Stimulated activated CD4-positive, alpha-beta T cell treated with anti-CD3 and anti-CD28 coated beads, Interleukin-4, amount 100 ng/mL, for 4 hours (primary cell): Measurements from ENCODE around the gene DOC2A.

Experiments
- DNase-seq, 2 experiments: peaks; one replicate each; pipeline ENCODE4 v3.0.0-alpha.2; 2020

Gene DOC2A

DNA sequence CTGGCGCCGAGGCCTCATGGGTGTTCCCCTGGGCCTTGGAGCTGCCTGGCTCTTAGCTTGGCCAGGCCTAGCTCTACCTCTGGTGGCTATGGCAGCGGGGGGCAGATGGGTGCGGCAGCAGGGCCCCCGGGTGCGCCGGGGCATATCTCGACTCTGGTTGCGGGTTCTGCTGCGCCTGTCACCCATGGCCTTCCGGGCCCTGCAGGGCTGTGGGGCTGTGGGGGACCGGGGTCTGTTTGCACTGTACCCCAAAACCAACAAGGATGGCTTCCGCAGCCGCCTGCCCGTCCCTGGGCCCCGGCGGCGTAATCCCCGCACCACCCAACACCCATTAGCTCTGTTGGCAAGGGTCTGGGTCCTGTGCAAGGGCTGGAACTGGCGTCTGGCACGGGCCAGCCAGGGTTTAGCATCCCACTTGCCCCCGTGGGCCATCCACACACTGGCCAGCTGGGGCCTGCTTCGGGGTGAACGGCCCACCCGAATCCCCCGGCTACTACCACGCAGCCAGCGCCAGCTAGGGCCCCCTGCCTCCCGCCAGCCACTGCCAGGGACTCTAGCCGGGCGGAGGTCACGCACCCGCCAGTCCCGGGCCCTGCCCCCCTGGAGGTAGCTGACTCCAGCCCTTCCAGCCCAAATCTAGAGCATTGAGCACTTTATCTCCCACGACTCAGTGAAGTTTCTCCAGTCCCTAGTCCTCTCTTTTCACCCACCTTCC, 23.3 kb downstream of the DOC2A start:
- DNase-seq = no peak

DNA sequence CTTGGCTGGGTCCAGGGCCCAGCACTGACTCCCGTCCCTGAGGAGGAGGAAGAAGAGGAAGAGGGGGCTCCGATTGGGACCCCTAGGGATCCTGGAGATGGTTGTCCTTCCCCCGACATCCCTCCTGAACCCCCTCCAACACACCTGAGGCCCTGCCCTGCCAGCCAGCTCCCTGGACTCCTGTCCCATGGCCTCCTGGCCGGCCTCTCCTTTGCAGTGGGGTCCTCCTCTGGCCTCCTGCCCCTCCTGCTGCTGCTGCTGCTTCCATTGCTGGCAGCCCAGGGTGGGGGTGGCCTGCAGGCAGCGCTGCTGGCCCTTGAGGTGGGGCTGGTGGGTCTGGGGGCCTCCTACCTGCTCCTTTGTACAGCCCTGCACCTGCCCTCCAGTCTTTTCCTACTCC, 23.9 kb downstream of the DOC2A start:
- DNase-seq = no peak

DNA sequence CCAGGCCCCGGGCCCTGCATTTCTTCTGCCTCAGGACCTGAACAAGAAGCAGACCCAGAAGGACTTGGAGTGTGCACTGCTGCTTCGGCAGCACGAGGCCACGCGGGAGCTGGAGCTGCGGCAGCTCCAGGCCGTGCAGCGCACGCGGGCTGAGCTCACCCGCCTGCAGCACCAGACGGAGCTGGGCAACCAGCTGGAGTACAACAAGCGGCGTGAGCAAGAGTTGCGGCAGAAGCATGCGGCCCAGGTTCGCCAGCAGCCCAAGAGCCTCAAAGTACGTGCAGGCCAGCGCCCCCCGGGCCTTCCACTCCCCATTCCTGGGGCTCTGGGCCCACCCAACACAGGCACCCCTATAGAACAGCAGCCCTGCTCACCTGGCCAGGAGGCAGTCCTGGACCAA, 24.6 kb downstream of the DOC2A start:
- DNase-seq = no peak

DNA sequence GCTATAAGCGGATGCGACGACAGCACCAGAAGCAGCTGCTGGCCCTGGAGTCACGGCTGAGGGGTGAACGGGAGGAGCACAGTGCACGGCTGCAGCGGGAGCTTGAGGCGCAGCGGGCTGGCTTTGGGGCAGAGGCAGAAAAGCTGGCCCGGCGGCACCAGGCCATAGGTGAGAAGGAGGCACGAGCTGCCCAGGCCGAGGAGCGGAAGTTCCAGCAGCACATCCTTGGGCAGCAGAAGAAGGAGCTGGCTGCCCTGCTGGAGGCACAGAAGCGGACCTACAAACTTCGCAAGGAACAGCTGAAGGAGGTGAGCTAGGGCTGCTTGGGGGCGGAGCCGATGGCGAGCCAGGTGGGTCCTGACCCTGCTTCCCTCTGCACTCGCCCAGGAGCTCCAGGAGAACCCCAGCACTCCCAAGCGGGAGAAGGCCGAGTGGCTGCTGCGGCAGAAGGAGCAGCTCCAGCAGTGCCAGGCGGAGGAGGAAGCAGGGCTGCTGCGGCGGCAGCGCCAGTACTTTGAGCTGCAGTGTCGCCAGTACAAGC, 25.5 kb downstream of the DOC2A start:
- no peak for DNase-seq

DNA sequence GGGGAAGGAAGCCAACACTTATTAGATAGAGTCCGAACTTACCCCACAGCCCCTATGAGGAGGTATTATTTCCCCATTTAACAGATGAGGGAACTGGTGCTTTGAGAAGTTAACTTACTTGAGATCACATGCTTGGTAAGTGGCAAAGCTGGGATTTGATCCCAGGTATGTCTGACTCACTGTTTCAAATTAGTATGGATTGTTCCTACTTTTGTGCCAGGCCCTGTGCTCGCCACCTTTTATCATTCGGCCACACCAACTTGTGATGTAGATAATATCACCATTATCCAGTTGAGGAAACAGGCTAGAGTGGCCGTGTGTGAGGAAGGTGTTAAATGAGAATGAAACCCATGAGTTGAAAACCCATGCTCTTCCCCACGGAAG, 26.1 kb downstream of the DOC2A start:
- DNase-seq = no peak

DNA sequence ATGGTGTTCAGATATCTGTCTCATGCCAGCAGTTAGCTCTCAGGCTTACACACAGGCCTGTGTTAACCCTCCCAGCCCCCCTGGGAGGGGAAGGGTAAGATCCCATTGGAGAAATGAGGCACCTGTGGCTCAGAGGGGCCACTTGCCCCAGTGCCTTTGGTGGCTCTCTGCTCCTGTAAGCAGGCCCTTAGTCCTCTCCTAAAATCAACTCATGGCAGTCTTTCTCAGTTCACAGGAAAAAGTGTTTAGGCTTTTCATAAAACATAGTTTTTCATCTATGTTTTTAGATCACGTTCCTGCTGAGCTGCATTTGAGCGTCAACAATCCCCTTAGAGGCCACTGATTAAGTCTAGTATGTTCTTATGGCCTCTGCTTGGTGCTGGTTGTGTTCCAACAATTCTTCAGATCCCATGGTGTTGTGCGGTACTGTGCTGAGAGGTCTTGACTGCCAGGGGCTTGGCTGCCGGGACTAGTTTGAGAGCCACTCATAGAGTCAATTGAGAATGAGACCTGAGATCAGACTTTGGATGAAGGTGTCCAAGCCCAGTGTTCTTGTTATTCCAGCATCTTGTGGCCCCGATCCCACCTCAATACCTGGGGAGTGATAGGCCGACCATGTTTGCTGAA, 26.6 kb downstream of the DOC2A start:
- DNase-seq = no peak

DNA sequence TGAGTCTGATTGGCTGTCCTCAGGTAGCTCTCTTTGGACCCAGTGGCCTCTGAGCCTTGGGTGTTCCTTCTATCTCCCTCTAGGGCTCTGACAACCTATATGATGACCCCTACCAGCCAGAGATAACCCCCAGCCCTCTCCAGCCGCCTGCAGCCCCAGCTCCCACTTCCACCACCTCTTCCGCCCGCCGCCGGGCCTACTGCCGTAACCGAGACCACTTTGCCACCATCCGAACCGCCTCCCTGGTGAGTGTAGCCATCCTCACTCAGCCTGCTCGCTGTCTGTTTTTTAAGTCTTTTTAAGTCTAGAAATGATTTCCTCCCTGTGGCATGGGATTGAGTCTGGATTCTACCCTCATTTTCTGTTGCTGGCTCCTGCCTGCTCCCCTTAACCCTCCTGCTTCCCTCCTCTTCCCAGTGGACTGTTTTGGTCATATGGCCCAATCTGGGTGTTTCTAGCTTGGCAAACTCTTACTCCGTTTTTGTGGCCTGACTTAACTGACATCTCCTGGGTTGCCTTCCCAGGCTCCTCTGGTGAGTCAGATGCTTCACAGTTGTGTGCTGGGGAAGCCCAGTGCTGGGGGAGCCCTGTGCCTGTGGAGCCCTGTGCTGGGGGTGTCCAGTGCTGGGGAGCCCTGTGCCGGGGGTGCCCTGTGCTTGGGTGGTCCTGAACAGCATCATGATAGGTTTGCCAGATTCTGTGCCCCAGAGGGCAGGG, 27.2 kb downstream of the DOC2A start:
- no peak for DNase-seq

DNA sequence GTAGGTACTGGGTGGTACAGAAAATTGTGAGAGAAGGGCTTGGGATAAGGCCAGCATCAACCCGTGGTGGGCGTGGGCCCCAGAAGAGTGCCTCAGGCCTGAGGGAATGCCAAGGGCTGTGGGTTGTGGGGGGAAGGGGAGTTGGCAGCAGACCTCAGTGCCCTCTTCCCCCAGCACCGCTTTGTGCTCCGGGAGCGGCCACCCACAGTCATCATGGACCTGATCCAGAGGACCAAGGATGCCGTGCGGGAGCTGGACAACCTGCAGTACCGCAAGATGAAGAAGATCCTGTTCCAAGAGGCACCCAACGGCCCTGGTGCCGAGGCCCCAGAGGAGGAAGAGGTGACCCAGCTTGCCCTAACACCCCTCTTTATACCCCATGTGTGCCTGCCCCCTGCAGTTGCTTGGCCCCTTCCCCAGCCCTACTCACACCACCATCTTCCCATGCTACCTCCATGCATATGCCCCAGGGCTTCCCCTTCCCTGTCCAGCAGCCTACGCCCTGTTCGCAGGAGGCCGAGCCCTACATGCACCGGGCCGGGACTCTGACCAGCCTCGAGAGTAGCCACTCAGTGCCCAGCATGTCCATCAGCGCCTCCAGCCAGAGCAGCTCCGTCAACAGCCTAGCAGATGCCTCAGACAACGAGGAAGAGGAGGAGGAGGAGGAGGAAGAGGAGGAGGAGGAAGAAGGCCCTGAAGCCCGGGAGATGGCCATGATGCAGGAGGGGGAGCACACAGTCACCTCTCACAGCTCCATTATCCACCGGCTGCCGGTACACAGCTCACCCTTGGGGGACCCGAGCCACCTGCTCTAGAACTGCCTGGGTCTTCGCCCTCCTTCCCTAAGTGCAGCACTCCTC, 28.0 kb downstream of the DOC2A start:
- DNase-seq = no peak

DNA sequence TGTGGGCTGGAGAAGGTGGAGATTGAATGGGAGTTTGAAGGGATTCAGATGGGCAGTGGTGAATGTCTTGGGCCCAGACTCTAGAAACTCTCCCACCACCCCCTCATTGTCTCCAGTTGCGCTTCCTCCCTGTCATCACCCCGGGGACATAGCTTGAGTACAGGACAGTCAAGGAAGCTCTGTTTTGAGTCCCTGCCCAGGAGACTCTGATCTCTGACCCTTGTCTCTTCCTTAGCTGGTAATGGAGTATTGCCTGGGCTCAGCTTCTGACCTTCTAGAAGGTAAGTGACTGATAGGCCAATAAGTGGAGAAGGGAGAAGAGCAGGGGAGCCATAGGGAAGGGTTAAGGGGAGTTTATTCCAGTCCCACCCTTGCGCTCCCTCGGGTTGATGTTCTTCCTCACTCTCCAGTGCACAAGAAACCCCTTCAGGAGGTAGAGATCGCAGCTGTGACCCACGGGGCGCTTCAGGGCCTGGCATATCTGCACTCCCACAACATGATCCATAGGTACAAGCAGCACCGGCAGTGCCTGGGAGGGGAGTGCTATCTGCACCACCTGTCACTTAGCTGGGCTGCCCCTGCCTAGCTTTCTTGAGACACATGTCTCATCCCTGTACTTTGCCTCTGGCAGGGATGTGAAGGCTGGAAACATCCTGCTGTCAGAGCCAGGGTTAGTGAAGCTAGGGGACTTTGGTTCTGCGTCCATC, 32.1 kb downstream of the DOC2A start:
- DNase-seq = no peak

DNA sequence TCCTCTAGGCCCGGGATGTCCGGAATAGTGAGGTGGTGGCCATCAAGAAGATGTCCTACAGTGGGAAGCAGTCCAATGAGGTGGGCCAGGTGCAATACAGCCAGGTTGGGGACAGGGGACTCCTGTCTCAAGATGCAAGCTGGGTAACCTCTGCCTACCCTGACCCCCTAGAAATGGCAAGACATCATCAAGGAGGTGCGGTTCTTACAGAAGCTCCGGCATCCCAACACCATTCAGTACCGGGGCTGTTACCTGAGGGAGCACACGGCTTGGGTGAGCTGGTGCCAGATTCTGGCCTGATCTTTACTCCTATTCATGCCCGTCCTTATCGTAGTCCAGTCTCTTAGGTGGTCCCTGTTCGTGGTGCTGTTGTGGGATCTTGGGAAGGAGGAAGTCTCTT, 32.7 kb downstream of the DOC2A start:
- DNase-seq = no peak

DNA sequence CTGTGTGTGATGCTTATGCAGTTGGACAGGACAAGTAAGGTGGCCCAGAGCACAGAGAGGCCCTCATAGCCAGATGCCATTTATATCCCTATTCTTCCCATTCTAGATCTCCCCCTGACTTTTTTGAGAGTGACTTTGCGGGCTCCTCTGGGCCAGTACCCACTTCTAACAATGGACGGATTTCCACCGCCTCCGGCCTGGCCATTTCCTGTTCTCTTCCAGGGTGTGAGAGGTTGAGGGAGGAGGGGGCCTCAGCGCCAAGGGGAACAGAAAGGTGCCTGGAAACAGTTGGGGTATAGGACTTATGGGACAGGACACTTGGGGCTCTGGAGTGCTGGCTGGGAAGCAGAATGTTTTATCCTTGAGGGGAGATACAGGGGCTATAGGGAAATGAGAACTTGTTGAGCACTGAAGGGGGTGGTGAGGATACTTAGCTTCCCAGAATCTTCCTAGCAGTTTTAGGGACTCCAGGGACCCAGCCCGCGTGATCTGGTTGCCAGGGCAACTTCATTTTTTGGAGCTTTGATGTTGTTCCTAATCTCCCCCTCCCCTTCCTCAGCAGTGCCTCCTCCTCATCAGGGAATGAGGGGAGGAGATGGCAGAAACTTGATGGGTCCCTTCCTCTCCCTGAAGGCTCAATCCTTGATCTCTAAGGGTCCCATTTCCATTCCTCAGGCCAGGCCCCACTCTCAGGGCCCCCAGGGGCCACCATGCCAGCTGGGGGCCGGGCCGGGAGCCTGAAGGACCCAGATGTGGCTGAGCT, 33.6 kb downstream of the DOC2A start:
- no peak for DNase-seq

DNA sequence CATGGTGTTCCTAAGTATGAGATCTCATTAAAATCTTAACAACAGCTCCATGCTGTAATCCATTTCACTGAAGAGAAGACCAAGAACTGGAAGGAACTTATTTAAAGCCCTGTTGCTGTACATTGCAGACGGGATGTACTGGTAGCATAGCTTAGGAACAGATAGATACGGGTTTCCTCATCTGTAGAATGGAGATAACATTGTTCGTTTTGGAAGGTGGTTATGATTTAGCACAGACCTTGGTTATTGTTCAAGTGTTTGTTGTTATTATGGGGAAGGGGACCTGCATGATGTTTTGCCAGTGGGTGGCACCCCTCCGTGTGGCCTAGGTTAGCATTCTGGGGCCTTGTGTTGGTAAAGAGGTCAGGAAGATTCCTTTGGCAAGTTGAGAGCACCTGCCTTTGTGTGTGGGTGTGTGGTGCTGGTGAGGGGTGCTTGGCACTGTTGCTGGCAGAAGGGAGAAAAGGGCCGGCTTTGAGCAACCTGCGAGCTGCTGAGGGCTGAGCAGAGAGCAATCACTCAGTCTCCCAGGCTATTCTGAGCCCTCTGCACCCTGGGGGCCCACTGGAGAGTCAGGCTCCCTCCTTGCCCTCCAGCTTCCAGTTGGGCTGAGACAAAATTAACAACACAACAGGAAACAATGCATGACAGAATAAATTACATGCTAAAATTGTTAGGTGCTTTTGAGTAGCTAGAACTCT, 34.9 kb downstream of the DOC2A start:
- no peak for DNase-seq

DNA sequence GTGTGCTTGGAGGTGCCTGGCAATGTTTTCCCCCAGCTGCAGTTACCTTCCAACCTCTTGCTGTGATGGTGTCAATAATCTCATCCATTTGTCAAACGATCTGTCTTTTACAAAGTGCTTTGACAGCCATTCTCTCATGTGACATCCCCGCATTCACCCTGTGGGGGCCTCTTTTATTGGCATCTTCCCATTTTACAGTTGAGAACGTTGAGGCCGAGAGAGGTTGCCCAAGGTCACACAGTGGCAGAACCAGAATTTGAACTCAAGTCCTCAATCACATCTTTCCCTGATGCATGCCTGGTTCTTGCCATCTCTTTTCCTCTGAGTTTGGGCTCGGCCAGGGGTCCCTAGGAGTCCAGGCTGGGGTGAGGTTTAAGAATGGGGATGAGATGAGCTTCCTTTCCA, 35.7 kb downstream of the DOC2A start:
- DNase-seq = no peak

DNA sequence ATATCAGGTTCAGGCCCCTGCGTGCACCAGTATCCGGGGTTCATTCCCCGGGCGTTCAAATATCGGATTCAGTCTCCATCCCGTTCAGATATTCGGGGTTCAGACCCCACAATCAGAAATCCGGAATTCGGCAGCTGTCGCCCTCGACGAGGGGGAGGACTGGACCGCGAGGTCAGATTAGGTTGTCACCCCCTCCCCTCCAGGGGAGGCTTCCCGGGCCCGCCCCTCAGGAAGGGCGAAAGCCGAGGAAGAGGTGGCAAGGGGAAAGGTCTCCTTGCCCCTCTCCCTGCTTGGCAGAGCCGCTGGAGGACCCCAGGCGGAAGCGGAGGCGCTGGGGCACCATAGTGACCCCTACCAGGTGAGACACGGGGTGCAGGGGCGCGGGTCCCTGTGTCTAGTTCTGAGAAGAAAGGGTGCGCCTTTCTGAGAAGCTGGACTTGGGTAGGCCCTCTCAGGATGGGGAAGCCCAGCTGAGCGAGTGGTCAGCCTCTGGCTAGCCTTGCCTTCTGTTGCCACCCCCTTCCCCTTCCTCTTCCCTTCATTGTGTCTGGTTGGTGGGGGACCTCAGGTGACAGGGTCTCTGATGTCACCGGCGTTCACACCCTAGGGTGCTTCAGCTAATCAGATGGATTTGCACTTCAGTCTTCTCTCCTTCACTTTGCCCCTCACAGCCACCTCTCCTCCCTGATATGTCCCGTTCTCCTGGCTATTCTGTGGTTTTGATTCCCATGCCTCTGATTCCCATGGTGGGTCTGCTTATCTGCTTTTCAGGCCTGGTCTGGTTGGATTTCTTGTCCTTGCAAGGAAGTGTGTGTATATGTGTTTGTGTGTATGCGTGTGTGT, 36.3 kb downstream of the DOC2A start:
- no peak for DNase-seq

DNA sequence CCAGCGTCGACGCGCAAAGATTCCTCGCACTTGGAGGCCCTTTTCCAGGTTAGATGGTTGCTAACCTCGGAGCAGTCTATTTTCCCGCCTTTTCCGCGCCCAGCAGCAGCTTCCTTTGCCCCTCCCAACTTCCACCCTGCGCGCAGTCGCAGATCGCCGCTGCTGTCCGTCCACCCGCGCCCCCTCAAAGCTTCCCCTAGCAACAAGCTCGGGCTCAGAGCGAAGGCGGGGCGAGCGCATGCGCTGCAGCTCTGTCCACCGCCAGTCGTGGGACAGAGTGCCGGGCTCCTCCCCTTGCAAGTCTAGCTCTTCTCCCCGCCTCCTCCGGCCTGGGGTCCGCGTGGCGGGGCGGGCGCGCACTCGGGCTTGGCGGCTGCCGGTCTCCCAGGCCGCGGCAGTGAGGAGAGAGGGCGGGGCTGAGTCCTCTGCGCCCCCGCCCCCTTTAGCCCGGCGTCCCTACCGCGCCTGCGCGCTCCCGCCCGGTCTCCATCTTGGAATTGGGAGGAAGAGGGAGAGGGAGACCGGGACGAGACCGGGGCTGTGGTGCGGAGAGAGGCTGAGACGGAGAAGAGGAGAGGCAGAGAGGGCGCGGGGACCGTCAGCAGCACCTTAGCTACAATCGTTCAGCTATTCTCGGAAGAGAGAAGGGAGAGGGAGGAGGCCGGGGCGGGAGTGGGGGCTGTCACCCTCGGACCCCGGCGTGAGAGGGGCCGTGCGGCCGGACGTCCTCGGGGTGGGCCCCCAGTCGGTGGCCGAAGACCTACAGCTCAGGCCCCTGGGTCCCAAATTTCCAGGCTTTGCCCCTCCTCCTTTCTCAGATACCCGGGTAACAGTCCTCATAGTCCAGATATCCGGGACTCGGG, 37.2 kb downstream of the DOC2A start, which contains the start of gene TAOK2:
Gene TAOK2 (plus strand): TSS at position 485 of the 863 bp plus-strand sequence. CDS start 3,905 bp downstream, outside the sequence.
- DNase-seq = peak; percentile 91 to 95

DNA sequence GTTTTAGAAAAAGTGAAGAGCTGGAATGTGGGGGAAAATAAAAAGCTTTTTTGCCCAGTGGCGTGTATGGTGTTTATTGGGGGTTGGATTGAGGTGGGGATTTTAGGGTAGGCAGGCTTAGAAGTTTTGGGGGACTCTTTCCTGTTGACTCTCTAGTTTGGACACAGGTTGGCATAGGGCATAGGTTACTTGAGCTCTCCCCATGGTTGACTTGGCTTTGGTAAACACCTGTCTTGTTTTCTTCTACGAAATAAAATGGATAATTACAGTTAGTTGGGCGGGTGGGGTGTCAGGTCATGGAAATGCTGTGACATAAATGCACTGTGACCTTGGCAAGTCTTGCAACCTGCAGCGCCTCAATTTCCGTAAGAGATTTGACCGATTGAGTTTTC, 37.8 kb downstream of the DOC2A start:
- no peak for DNase-seq

DNA sequence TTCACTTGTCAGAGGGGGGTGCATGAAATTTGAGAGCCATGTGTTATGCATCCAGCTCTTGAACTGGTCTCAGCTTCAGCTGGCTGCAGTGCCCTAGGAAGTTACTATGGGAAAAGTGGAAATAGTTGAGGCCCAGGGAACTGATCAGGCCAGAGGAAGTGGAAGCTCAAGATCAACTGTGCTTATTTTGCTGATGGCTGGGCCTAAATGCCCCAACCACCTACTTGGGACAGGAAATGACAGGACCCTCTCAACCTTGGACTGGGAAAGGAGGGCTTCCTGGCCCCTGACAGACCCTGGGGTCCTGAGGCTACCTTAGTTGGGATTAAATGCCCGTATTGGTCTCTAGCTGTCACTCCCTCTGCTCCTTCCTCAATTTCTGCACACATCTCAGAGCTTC, 38.3 kb downstream of the DOC2A start:
- no peak for DNase-seq

DNA sequence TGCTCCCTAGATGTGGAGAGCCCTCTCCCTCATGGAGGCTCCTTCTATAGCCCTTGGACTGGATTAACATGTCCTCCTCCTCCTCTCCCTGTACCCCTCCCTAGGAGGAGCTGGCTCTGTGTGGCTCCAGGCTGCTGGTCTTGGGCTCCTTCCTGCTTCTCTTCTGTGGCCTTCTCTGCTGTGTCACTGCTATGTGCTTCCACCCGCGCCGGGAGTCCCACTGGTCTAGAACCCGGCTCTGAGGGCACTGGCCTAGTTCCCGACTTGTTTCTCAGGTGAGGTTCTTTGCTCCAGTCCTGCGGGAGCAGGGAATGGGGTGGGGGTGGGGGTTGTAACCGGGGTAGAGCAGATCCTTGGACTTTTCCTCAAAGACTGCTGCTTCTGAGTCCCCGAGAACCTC, 39.5 kb downstream of the DOC2A start:
- DNase-seq = no peak

DNA sequence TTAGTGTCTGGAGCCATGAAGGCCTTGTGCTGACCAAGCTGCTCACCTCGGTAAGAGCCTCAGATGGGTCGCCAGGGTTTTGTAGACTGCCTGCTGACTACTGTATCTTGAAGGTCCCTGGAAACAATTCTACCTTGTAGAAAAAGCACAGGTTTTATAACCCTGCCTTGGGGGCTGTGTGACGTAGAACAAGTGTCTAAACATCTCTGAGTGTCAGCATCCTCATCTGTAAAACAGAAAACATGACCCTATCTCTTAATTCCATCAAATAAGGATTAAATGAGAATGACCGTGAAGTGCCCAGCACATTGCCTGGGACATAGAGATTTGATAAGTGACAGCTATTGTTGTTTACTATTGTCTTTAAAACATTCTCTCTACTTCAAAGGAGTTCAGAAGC, 42.6 kb downstream of the DOC2A start:
- no peak for DNase-seq
